Activated naive CD8-positive, alpha-beta T cell treated with anti-CD3 and anti-CD28 coated beads, Interleukin-2, amount 50 U/mL, for 24 hours (primary cell): Measurements from ENCODE around the gene VPREB1.
"Not testable (repeated sequence)": the region's sequence is repeated elsewhere in the genome, so short reads cannot be mapped to it uniquely, and the experiment has no call there.

ENCODE experiments used
- ATAC-seq: fragments of 150-1000 bp; cut with Tn5 transposase; one replicate; pipeline ENCODE4 v1.10.0; 2021
- DNase-seq: peaks from one replicate; pipeline ENCODE4 v3.0.0; 2021
- H3K27ac Mint-ChIP-seq: one replicate; pipeline ENCODE4 v1.8.0; 2021; ENCODE audit warnings: mild to moderate bottlenecking, mixed read lengths
- H3K27me3 Mint-ChIP-seq: one replicate; pipeline ENCODE4 v1.8.0; 2021; ENCODE audit warnings: mixed read lengths
- H3K36me3 Mint-ChIP-seq: one replicate; pipeline ENCODE4 v1.8.0; 2021; ENCODE audit warnings: low read depth, mixed read lengths
- H3K4me1 Mint-ChIP-seq: one replicate; pipeline ENCODE4 v1.8.0; 2021; ENCODE audit warnings: mixed read lengths
- H3K4me3 Mint-ChIP-seq: one replicate; pipeline ENCODE4 v1.8.0; 2021; ENCODE audit warnings: mild to moderate bottlenecking, moderate library complexity, mixed read lengths
- H3K9me3 Mint-ChIP-seq: one replicate; pipeline ENCODE4 v1.8.0; 2021; ENCODE audit warnings: mixed read lengths

Gene VPREB1

DNA sequence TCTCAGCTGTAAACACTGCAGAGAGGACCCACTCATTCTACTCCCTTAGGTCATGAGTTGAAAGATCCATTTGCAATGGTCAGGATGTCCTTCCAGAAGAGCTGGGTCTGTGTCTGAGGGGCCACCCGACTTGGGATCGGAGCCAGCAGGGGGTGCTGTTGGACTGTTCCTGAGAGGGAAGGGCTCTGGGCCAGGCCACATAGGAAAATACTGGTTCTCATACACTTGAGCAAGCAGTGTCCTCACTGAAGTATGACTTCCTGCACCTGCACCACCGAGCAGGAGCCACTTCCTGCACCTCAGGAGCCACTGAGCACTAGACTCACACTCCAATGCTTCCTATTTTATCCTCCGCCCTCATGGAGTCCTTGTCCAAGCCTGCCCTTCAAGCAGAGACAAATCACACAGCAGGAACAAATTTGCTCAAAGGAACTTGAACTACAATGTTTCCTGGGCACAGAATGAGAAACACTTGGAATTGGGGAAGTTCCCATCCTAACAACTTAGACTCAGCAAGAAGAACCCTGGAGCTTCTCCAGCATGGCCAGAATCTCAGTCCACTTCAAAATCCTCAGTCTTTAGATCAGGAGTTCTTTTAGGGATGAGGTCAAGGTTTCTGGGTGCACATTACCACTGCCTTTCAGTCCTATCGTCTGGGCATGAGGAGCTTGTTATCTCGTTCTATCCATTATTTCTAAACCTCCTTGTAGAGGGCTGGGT is 36.6 kb upstream of the VPREB1 start:
- H3K4me1 Mint-ChIP-seq = peaks cover 36% of the 10 kb centered on the region

DNA sequence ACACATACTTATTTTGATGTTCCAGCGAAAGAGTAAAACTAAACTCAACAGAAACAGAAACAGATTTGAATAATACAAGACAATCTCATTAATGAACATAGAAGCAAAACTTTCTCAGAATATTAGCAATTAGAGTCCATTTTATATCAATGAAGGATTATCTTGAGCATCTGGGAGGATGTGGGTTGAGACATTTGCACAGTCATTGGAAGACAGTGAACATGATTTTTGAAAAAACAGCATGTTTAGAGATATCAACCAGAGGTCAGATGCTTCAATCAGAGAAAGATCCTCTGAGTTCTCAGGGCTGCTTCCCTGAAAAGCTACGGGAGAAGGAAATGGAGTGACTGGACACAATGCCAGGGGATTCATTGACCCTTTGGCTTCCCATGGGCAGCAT is 35.9 kb upstream of the VPREB1 start:
- H3K4me1 Mint-ChIP-seq = peaks cover 36% of the 10 kb centered on the region
- H3K27ac Mint-ChIP-seq = no peak overlapping the region
- H3K36me3 Mint-ChIP-seq = no peaks in the 10 kb centered on the region
- ATAC-seq = no peak
- no peaks in the 10 kb centered on the region for H3K27me3 Mint-ChIP-seq
- H3K9me3 Mint-ChIP-seq = no peaks in the 10 kb centered on the region
- no peak for DNase-seq
- no peak overlapping the region for H3K4me3 Mint-ChIP-seq

More for the DNA sequence above, 36.6 kb upstream of the VPREB1 start:
- H3K27me3 Mint-ChIP-seq = no peaks in the 10 kb centered on the region
- no peaks in the 10 kb centered on the region for H3K9me3 Mint-ChIP-seq
- ATAC-seq (peak; percentile 69), DNase-seq (peak; percentile 93)
- H3K4me3 Mint-ChIP-seq = no peak overlapping the region
- H3K27ac Mint-ChIP-seq = peak overlapping the region; percentile 71
- no peaks in the 10 kb centered on the region for H3K36me3 Mint-ChIP-seq

DNA sequence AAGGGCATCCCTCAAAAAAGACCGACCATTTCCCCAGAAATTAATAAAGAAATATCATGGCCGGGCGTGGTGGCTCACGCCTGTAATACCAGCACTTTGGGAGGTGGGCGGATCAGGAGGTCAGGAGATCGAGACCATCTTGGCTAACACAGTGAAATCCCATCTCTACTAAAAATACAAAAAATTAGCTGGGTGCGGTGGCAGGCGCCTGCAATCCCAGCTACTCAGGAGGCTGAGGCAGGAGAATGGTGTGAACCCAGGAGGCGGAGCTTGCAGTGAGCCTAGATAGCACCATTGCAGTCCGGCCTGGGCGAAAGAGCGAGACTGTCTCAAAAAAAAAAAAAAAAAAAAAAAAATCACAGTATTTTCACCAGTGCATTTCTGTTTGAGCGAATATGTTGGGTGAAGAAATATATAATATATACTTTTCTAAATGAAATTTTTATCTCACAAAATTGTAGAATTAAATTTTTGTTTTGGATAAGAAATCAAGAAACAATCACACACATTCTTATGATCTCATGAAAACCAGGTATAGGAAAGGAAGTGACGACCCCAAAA is 35.4 kb upstream of the VPREB1 start:
- ATAC-seq, H3K27ac Mint-ChIP-seq, H3K36me3 Mint-ChIP-seq, DNase-seq, H3K9me3 Mint-ChIP-seq, H3K4me3 Mint-ChIP-seq, H3K27me3 Mint-ChIP-seq: not testable (repeated sequence)
- H3K4me1 Mint-ChIP-seq = peaks cover 36% of the 10 kb centered on the region

DNA sequence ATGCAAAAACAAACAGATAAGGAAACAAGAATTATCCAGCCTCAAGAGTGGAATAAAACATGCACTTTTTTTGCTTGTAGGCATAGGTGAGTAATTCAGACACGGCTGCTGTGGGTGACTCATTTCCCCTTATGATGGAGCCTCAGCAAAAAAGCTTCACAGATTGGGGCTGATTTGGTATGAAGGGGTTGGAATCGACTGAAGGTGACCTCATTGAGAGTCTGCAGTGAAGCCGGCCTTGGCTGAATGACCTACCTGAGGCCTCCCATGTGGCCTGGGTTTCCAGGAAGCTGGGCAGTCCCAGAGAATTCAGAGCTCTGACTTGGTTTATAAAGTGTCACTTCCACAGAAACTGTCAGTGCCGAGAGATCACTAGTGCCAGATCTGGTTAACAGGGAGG is 34.2 kb upstream of the VPREB1 start:
- Mint-ChIP-seq H3K4me1 (peaks cover 36% of the 10 kb centered on the region), H3K36me3 (no peaks in the 10 kb centered on the region), H3K27me3 (no peaks in the 10 kb centered on the region), H3K4me3 (no peak overlapping the region), H3K9me3 (no peaks in the 10 kb centered on the region), H3K27ac (peak overlapping the region; percentile 88)
- peak; percentile 59 for DNase-seq
- peak; percentile 92 for ATAC-seq

DNA sequence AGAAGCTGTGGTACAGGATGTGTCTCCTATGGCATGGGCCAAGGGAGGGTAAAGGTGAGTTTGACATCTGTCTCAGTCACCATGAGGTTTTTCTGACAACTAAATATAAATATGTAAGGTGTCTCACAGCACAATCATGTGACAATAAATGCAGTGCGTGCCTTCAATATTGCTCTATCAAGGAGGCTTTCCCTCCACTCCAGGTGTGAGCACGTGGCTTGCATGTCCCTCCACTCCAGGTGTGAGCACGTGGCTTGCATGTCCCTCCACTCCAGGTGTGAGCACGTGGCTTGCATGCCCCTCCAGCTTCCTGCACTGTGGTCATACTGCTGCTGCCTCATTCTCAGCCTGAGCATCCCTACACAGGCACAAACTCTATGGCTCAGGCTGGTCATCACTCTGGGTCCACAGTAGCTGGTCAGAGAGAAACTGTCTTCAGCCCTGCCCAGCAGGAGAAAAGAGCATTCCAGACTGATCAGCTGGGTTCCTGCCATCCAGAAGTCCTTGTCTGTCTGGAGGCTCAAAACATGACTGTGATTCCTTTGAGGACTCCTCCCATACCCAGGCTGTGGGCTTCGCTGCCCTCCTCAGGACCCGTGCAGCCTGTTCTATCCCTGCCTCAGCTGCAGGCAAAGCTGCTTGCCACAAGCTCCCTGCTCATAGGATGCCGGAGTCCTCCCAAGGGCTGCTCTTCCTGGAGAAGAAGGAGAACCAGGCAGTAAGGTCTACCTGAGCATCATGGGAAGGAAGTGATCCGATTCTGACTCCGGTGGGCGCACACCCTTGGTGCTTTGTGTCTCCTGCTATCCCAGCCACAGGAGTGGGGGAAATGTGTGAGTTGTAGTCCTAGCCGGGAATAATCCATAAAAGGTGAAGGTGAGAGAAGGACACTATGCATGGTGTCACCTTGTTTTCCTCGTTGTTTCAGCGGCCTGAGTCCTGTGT is 33.4 kb upstream of the VPREB1 start:
- Mint-ChIP-seq H3K27me3 (no peaks in the 10 kb centered on the region), H3K27ac (peak overlapping the region; percentile 88), H3K4me3 (no peak overlapping the region), H3K9me3 (no peaks in the 10 kb centered on the region), H3K36me3 (no peaks in the 10 kb centered on the region), H3K4me1 (peaks cover 44% of the 10 kb centered on the region)
- DNase-seq (no peak), ATAC-seq (no peak)

DNA sequence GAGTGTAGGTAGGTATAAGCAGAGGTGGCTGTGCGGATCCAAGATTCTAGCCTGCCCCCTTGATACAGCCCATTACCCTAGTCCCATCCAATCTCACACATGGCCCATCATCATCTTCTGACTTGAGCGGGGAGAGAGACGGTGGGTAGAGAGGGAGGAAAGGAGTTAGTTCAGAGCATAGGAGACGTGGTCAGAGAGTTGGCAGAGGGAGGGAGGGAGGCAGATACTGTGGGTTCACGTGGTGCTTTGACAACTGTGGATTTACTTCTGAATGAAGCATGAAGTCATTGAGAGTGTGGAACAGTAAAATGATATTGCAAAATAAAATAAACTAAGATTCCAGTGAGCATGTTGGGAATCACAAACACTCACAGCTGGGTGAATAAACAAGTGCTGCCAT is 31.4 kb upstream of the VPREB1 start:
- H3K4me1 Mint-ChIP-seq = peaks cover 38% of the 10 kb centered on the region
- DNase-seq = no peak
- peaks cover 2% of the 10 kb centered on the region for H3K27me3 Mint-ChIP-seq
- ATAC-seq = no peak
- no peaks in the 10 kb centered on the region for H3K9me3 Mint-ChIP-seq
- no peak overlapping the region for H3K4me3 Mint-ChIP-seq
- no peak overlapping the region for H3K27ac Mint-ChIP-seq
- H3K36me3 Mint-ChIP-seq = no peaks in the 10 kb centered on the region

DNA sequence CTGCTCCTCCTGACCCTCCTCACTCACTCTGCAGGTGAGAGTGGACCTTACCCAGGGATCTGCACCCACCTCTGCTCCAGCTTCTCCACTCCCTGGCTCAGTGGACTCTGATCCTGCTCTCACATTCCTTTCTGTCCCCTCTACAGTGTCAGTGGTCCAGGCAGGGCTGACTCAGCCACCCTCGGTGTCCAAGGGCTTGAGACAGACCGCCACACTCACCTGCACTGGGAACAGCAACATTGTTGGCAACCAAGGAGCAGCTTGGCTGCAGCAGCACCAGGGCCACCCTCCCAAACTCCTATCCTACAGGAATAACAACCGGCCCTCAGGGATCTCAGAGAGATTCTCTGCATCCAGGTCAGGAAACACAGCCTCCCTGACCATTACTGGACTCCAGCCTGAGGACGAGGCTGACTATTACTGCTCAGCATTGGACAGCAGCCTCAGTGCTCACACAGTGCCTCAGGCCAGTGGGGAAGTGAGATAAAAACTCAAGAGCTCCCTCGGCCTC is 29.7 kb upstream of the VPREB1 start:
- DNase-seq (no peak), ATAC-seq (no peak)
- no peaks in the 10 kb centered on the region for H3K9me3 Mint-ChIP-seq
- peaks cover 26% of the 10 kb centered on the region for H3K4me1 Mint-ChIP-seq
- H3K36me3 Mint-ChIP-seq = no peaks in the 10 kb centered on the region
- no peak overlapping the region for H3K4me3 Mint-ChIP-seq
- peaks cover 2% of the 10 kb centered on the region for H3K27me3 Mint-ChIP-seq
- no peak overlapping the region for H3K27ac Mint-ChIP-seq

DNA sequence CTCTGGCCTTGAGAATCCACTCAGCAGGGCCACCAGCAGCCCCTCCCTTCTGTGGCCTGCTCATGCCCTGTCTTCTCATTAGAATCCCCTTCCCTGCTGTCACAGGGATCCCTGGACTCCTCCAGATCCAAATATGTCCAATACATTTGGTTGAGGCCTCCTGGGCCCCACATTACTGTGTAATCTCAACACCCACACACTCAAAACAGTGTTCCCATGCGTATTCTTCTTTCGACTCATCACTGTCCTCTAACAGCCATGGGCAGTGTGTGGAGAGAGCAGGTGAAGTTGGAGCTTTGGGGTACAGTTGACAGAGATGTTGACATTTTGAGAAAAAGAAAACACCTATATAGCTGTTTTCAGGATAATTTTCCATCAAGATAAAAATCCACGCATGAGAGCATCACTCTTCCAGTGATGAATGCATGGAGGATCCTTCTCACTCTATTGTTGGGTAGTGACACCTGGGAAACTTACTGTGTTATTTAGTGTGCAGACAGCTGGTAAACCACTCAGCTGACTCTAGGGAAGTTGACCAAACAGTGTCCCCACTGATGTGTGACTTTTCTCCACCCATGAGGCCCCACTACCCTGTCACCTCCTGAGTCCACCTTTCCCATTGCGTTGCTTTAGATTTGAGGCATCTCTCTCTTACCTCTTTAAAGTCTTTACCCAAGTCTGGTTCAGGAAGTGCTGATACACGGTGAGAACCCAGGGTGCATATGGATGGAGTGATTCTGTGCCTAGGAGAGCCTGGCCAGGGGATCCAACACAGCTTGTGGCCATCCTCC is 28.7 kb upstream of the VPREB1 start:
- Mint-ChIP-seq H3K9me3 (no peaks in the 10 kb centered on the region), H3K27ac (no peak overlapping the region), H3K4me3 (no peak overlapping the region), H3K4me1 (peaks cover 17% of the 10 kb centered on the region), H3K27me3 (peaks cover 2% of the 10 kb centered on the region), H3K36me3 (no peaks in the 10 kb centered on the region)
- ATAC-seq (peak; percentile 31), DNase-seq (no peak)

DNA sequence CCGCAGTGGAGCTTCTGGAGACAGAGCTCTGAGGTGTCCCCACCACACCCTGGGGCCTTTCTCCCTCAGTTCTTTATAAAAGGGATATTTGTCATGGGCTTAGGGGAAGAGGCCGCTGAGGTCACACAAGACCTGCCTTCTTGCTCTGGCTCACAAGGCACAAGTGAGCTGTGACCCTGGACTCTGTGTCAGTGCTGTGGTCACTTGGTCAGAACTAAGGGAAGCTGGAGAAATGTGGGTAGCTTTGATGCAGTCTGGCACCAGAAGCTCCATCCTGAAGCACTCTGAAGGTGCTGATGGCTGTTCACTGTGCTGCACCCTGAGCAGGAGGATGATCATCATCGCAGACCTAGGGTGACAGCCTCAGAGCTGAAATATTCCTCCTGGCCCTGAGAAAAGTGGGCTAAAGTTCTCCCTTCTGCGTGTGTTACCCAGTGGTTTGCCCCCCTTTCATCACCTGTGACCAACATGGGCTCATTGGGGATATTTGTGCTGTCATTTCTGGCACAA is 28.1 kb upstream of the VPREB1 start:
- H3K27me3 Mint-ChIP-seq = peaks cover 2% of the 10 kb centered on the region
- no peak for DNase-seq
- H3K36me3 Mint-ChIP-seq = no peaks in the 10 kb centered on the region
- peaks cover 10% of the 10 kb centered on the region for H3K4me1 Mint-ChIP-seq
- H3K9me3 Mint-ChIP-seq = no peaks in the 10 kb centered on the region
- ATAC-seq = no peak
- no peak overlapping the region for H3K27ac Mint-ChIP-seq
- H3K4me3 Mint-ChIP-seq = no peak overlapping the region

DNA sequence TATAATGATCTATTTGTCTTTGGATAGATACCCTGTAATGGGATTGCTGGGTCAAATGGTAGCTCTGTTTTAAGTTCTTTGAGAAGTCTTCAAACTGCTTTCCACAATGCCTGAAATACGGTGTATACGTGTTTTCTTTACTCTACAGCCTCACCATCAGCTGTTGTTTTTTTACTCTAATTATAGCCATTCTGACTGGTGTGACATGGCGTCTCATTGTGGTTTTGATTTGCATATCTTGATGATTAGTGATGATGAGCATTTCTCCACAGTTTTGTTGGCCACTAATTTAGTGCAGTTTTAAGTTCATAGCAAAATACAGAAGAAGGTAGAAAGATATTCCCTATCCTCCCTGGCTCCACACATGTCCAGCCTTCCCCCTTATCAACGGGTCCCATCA is 26.3 kb upstream of the VPREB1 start:
- DNase-seq (no peak), ATAC-seq (no peak)
- H3K9me3 Mint-ChIP-seq = no peaks in the 10 kb centered on the region
- H3K4me1 Mint-ChIP-seq = peaks cover 8% of the 10 kb centered on the region
- no peaks in the 10 kb centered on the region for H3K36me3 Mint-ChIP-seq
- H3K27ac Mint-ChIP-seq = no peak overlapping the region
- no peak overlapping the region for H3K4me3 Mint-ChIP-seq
- H3K27me3 Mint-ChIP-seq = peaks cover 2% of the 10 kb centered on the region

DNA sequence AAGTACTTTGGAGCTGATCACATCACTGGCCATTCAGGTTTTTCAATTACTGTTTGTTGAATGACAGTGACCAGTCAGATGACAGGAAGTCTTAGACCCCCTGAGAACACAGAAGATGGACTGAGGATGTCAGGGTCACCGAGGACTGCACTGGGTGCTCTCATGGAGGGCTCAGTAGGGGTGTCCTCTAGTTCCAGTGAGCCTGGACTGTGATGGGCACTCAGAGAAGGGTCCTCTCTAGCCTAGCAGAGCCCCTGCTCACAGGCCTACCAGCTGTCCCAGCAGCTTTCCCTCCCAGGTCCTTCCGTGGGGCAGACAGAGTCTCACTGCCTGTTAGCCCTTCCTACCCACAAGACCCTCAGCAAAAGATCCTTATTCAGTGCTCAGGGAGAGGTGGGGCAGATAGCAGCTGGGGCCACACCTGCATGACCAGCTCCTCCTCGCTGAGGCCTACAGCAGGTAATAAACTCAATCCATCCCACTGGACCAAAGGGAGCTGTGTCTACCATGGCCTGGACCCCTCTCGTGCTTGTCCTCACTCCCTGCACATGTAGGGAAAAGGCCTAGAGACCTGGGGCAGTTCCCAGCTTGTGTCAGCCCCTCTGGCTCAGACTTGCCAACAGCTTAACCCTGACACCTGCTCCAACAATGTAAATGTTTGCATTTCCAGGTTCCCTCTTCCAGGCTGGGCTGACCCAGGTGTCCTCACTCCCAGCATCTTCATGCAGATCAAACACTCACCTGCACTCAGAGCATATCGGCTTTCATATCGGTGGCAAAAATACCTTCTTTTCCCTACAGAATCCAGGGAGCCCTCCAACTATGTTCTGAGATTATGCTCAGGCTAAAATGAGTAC is 25.2 kb upstream of the VPREB1 start:
- H3K36me3 Mint-ChIP-seq = no peaks in the 10 kb centered on the region
- no peak overlapping the region for H3K27ac Mint-ChIP-seq
- no peak overlapping the region for H3K4me3 Mint-ChIP-seq
- H3K27me3 Mint-ChIP-seq = peaks cover 2% of the 10 kb centered on the region
- no peaks in the 10 kb centered on the region for H3K9me3 Mint-ChIP-seq
- peaks cover 8% of the 10 kb centered on the region for H3K4me1 Mint-ChIP-seq
- DNase-seq = no peak
- no peak for ATAC-seq

DNA sequence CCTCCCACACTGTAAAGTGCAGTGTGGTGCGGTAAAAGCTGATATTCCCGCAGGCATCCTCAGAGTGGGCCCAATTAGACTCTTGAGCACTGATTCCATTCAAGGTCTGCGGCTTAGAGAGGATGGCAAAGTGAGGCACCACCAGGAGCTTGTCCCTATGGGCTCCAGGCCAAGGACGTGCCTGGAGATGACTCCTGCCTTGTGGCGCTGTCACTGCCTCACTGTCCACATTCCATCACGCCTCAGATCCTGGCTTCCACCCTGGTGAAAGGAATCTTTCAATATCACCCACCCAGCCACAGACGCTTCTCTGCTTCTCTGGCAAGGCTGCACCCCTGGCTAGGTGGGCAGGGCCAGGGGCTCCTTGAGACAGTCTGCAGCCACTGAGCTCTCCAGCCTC is 23.5 kb upstream of the VPREB1 start:
- H3K27me3 Mint-ChIP-seq = not testable (repeated sequence)

DNA sequence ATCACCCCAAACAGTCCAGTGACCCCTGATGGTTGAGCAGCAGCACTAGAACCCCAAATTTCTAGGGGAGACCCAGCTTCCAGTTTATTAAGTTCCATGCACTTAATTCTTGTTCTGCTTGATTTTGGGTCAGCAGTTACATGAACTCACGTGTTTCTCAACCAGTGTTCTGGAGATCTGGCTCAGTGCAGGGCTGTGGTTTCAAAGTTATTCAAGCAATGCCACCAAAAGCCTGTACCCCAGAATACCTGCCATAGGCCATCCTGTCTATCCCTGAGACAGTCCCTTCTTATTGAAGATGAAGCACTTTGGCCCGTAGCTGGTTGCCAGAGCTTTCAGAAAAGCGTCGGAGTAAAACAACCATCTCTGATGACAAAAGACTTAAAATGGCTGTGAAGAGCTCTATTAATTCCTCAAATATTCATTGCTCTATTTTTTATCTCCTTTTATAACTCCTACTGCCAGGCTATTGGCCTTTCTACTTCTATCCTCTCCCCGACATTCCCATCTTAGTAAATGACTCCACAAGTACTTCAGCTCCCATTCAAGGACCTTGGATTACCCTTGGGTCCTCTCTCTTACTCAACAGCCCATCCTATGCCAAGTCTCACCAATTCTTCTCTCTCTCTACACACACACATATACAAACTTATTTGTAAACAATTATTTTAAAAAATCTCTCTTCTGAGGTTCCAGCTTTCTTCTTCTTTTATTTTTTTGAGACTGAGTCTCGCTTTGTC is 18.0 kb upstream of the VPREB1 start:
- Mint-ChIP-seq H3K36me3 (no peaks in the 10 kb centered on the region), H3K4me1 (no peaks in the 10 kb centered on the region), H3K4me3 (no peak overlapping the region), H3K27ac (no peak overlapping the region), H3K27me3 (peaks cover 2% of the 10 kb centered on the region), H3K9me3 (no peaks in the 10 kb centered on the region)
- DNase-seq (no peak), ATAC-seq (no peak)

More for the DNA sequence above, 23.5 kb upstream of the VPREB1 start:
- not testable (repeated sequence) for H3K4me3 Mint-ChIP-seq, H3K27ac Mint-ChIP-seq, ATAC-seq, H3K9me3 Mint-ChIP-seq, H3K4me1 Mint-ChIP-seq, DNase-seq, H3K36me3 Mint-ChIP-seq
